Esophagus squamous epithelium (tissue), 5 donors: ENCODE data around the gene SIRPB2. TPM values are rescaled to one million over a fixed set of nuclear protein-coding genes. Genes with fewer than 3 reads are reported as not detected.

Experiments
- DNase-seq: peaks from one replicate; lab custom pipeline; 2025; lab: John Stamatoyannopoulos, UW
- H3K27ac ChIP-seq, 4 donors: fragments of 200-600 bp; sonication (generic); one replicate each; pipeline ENCODE4 v1.5.1; 2016 to 2019; ENCODE audit warnings: mild to moderate bottlenecking in 1 of 4
- H3K27me3 ChIP-seq, 4 donors: fragments of 200-600 bp; sonication (generic); 1 replicate in 3 of 4; 2 replicates in 1 of 4; pipeline versions ENCODE4 v1.5.1 to v1.6.0; 2017 to 2021; ENCODE audit warnings: antibody characterized with exemption in 1 of 4
- H3K36me3 ChIP-seq, 3 donors: fragments of 200-600 bp; sonication (generic); one replicate each; pipeline ENCODE4 v1.5.1; 2016 to 2019
- H3K4me1 ChIP-seq, 3 donors: fragments of 200-600 bp; sonication (generic); one replicate each; pipeline ENCODE4 v1.5.1; 2017 to 2019
- H3K4me3 ChIP-seq, 4 donors: fragments of 200-600 bp; sonication (generic); 1 replicate in 3 of 4; 2 replicates in 1 of 4; pipeline ENCODE4 v1.5.1; 2016 to 2019; ENCODE audit warnings: mild to moderate bottlenecking in 2 of 4, moderate library complexity in 1 of 4
- H3K9me3 ChIP-seq, 3 donors: fragments of 200-600 bp; sonication (generic); one replicate each; pipeline ENCODE4 v1.5.1; 2016 to 2019
- CTCF ChIP-seq, 6 experiments: fragments of 450-650 bp in 4 of 6; fragments of 200-600 bp in 2 of 6; sonication (generic) in 2 of 6; IDR thresholded peaks; one replicate each; pipeline ENCODE4 v1.5.1; 2016 to 2019; ENCODE audit warnings: antibody characterized with exemption in 6 of 6, mild to moderate bottlenecking in 4 of 6, moderate library complexity in 4 of 6
- POLR2A ChIP-seq, 4 donors: fragments of 450-650 bp; IDR thresholded peaks; one replicate each; pipeline ENCODE4 v1.6.1; 2017; ENCODE audit warnings: antibody characterized with exemption in 4 of 4, mild to moderate bottlenecking in 4 of 4, moderate library complexity in 3 of 4
- whole genome bisulfite sequencing, 2 donors: methylation state at CpG; one replicate each; pipeline ENCODE4 v1.1.5; 2018; 5-methylcytosine and 5-hydroxymethylcytosine counted together
- intact Hi-C: fragments of 100-400 bp; cut with DNase I; formaldehyde crosslinking; loops from one replicate; pipeline ENCODE4 v1.15.0; 2022
- total RNA-seq, 4 donors: library from RNA; depleted of rRNA; stranded (reverse); fragments of >200 nt; gene quantifications; one replicate each; pipeline ENCODE4 v1.1.0, GENCODE V29; 2016
- donor health status: DM: yes; HTN: yes; CAD: no.

Gene SIRPB2
- total RNA-seq, 4 donors from 2014 or later = 1.2 to 5.9 (median 1.9) TPM

GRCh38 chr20:1526896-1527295 lies 35.7 kb upstream of the SIRPB2 start:
- no peak overlapping the region for H3K27ac ChIP-seq
- H3K27me3 ChIP-seq = peaks cover 0 to 5% (median 0%) of the 10 kb centered on the region in 4 donors
- intact Hi-C loops = no loop called here
- DNase-seq = no peak
- TF ChIP-seq CTCF (IDR thresholded peaks at IDR 0.05) = no peak
- H3K36me3 ChIP-seq = no peaks in the 10 kb centered on the region
- H3K9me3 ChIP-seq = no peaks in the 10 kb centered on the region
- H3K4me3 ChIP-seq = no peak overlapping the region
- no peaks in the 10 kb centered on the region for H3K4me1 ChIP-seq

DNA sequence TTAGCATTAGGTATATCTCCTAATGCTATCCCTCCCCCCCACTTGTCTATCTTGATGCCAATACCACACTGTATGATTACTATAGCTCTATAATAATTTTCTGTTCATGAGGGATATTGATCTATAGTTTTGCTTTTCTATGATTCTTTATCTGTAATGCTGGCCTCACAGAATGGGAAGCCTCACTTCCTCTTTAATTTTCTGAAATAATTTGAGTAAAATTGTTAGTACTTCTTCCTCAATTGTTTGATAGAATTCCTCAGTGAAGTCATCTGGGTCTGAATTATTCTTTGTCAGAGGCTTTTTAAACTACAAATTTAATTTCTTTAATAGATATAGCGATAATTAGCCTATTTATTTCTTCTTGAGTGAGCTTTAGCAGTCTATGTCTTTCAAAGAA lies 35.1 kb upstream of the SIRPB2 start:
- Histone ChIP-seq H3K4me1 (no peaks in the 10 kb centered on the region), H3K27me3 (peaks cover 0 to 4% (median 0%) of the 10 kb centered on the region in 4 donors), H3K36me3 (no peaks in the 10 kb centered on the region), H3K4me3 (no peak overlapping the region), H3K27ac (no peak overlapping the region), H3K9me3 (no peaks in the 10 kb centered on the region)
- intact Hi-C loops = no loop called here
- TF ChIP-seq POLR2A (IDR thresholded peaks at IDR 0.05) = no peak
- no peak for TF ChIP-seq CTCF (IDR thresholded peaks at IDR 0.05)
- no peak for DNase-seq
- 86 to 89% methylated on average over 1 of the region's 1 CpG for WGBS, 2 donors

- DNase-seq = no peak
- H3K27ac ChIP-seq = no peak overlapping the region
- no peaks in the 10 kb centered on the region for H3K9me3 ChIP-seq
- H3K27me3 ChIP-seq = no peaks in the 10 kb centered on the region
- H3K36me3 ChIP-seq = no peaks in the 10 kb centered on the region
- intact Hi-C loops = no loop called here
- H3K4me3 ChIP-seq = no peak overlapping the region
- 33 to 36% methylated on average over 4 of the region's 4 CpGs for WGBS, 2 donors
- TF ChIP-seq POLR2A (IDR thresholded peaks at IDR 0.05) = no peak
- TF ChIP-seq CTCF (IDR thresholded peaks at IDR 0.05) = no peak
- H3K4me1 ChIP-seq = no peaks in the 10 kb centered on the region
These were observed 32.8 kb upstream of the SIRPB2 start for GRCh38 chr20:1524004-1524403.

- 64 to 71% methylated on average over 4 to 5 of the region's 5 CpGs for WGBS, 2 donors
- Histone ChIP-seq H3K27me3 (peaks cover 0 to 17% (median 0%) of the 10 kb centered on the region in 4 donors), H3K4me1 (no peaks in the 10 kb centered on the region), H3K36me3 (no peaks in the 10 kb centered on the region), H3K27ac (no peak overlapping the region), H3K9me3 (no peaks in the 10 kb centered on the region), H3K4me3 (no peak overlapping the region)
- intact Hi-C loops = no loop called here
- DNase-seq = no peak
- TF ChIP-seq CTCF (IDR thresholded peaks at IDR 0.05) (no peak), POLR2A (IDR thresholded peaks at IDR 0.05) (no peak)
These were observed 25.8 kb upstream of the SIRPB2 start for GRCh38 chr20:1517010-1517409.

GRCh38 chr20:1513801-1514200 lies 22.6 kb upstream of the SIRPB2 start:
- peaks cover 0 to 35% (median 0%) of the 10 kb centered on the region in 4 donors for H3K27me3 ChIP-seq
- no peak overlapping the region for H3K4me3 ChIP-seq
- no peaks in the 10 kb centered on the region for H3K4me1 ChIP-seq
- H3K36me3 ChIP-seq = no peaks in the 10 kb centered on the region
- no peaks in the 10 kb centered on the region for H3K9me3 ChIP-seq
- DNase-seq = no peak
- no peak overlapping the region for H3K27ac ChIP-seq
- TF ChIP-seq CTCF (IDR thresholded peaks at IDR 0.05) (no peak), POLR2A (IDR thresholded peaks at IDR 0.05) (no peak)
- WGBS, 2 donors = 89 to 100% methylated on average over 1 of the region's 1 CpG
- intact Hi-C loops = no loop called here
